DOHH2 (cell line): Measurements from ENCODE around the gene NEUROD4.

Experiments
- H3F3A ChIP-seq: fragments of 200-600 bp; sonication (generic), shearing (Covaris generic); 2 replicates; pipeline ENCODE4 v1.6.0; 2016; ENCODE audit warnings: antibody characterized with exemption, mild to moderate bottlenecking; ENCODE audit not compliant: control insufficient read depth, insufficient read depth
- H3K27ac ChIP-seq: fragments of 200-600 bp; sonication (generic); 2 replicates; pipeline ENCODE4 v1.5.1; 2014; ENCODE audit warnings: low read depth, mild to moderate bottlenecking, low read length, moderate library complexity
- H3K27me3 ChIP-seq: fragments of 200-600 bp; sonication (generic); 2 replicates; pipeline ENCODE4 v1.6.1; 2014; ENCODE audit warnings: mild to moderate bottlenecking, low read length, mixed read lengths; ENCODE audit not compliant: control insufficient read depth
- H3K36me3 ChIP-seq: fragments of 200-600 bp; sonication (generic); 2 replicates; pipeline ENCODE4 v1.6.1; 2014; ENCODE audit warnings: mild to moderate bottlenecking, low read length, moderate library complexity, mixed read lengths; ENCODE audit not compliant: control insufficient read depth
- H3K4me1 ChIP-seq: fragments of 200-600 bp; sonication (generic); 2 replicates; pipeline ENCODE4 v1.6.1; 2014; ENCODE audit warnings: mild to moderate bottlenecking, low read length, mixed read lengths; ENCODE audit not compliant: control insufficient read depth
- H3K4me2 ChIP-seq: fragments of 200-600 bp; sonication (generic); 2 replicates; pipeline ENCODE4 v1.6.0; 2014; ENCODE audit warnings: mild to moderate bottlenecking, low read length, moderate library complexity
- H3K4me3 ChIP-seq: fragments of 200-600 bp; sonication (generic); 2 replicates; pipeline ENCODE4 v1.5.1; 2014; ENCODE audit warnings: mild to moderate bottlenecking, low read length, mixed read lengths
- H3K79me2 ChIP-seq: fragments of 200-600 bp; sonication (generic); 2 replicates; pipeline ENCODE4 v1.6.1; 2014; ENCODE audit warnings: mild to moderate bottlenecking, low read length, mixed read lengths; ENCODE audit not compliant: control insufficient read depth
- H3K9me2 ChIP-seq: fragments of 200-600 bp; sonication (generic); replicated peaks from 2 replicates; pipeline ENCODE4 v1.6.1; 2014; ENCODE audit warnings: mild to moderate bottlenecking, low read length, mixed read lengths; ENCODE audit not compliant: control insufficient read depth
- H3K9me3 ChIP-seq: fragments of 200-600 bp; sonication (generic); 2 replicates; pipeline ENCODE4 v1.6.1; 2014; ENCODE audit warnings: antibody characterized with exemption, low read length, mixed read lengths; ENCODE audit not compliant: control insufficient read depth, insufficient read depth
- H4K20me1 ChIP-seq: fragments of 200-600 bp; sonication (generic); 2 replicates; pipeline ENCODE4 v1.6.0; 2014; ENCODE audit warnings: low read depth, mild to moderate bottlenecking, antibody characterized with exemption, low read length, moderate library complexity; ENCODE audit not compliant: control insufficient read depth, insufficient read depth
- EZH2phosphoT487 ChIP-seq: fragments of 200-600 bp; sonication (generic); IDR thresholded peaks from 2 replicates; pipeline ENCODE4 v1.6.1; 2017; ENCODE audit warnings: borderline replicate concordance, mild to moderate bottlenecking, antibody characterized with exemption, low read length, moderate library complexity, mixed read lengths
- TF ChIP-seq, protein P1 (sequence below): fragments of 200-600 bp; sonication (generic); IDR thresholded peaks from one replicate; pipeline ENCODE4 v1.5.1; 2014; ENCODE audit warnings: antibody characterized with exemption, mild to moderate bottlenecking, low read depth, low read length; ENCODE audit not compliant: poor library complexity, severe bottlenecking

NEUROD4 gene

DNA sequence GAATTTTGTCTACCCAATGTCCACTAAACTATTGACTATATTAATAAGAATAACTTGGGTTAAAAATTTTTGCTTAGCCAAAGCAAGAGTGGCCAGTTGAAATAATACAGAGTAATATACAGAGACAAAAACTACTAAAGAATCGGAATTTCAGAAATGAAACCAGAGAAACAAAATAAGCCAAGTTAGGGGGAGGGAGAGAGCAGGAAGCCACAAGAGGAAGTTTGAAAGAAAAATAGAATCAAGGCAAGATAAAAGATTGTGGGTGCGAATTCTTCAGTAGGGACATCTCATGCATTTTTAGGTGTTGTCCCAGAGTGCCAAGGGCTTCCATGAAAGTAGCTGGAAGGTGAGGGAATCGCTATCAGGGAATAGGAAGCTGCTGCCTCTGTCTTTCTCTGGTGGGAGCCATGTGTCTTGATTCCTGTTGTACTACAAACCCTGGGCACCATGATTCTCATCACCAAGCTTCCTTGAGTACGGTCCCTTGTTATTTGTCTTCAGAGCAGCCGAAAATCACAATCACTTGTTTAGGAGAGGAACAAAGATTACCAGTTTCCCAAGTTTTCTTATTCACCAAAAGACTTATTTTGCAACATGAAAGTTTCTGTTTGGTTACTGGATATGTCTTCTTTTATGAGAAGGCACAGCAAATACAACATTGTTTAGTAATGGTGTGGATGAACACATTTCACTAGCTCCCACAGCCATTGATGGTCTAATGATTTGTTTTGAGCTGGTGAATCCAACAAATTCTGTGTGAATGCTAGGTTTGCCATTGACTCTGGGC, 16.7 kb downstream of the NEUROD4 start:
- Histone ChIP-seq H3K9me2 (no peaks in the 10 kb centered on the region), H3F3A (no peaks in the 10 kb centered on the region), H3K4me3 (peak overlapping the region; percentile 32; the same call in 1 of the 2 replicates), H3K4me2 (peak overlapping the region; percentile 40), H3K36me3 (no peaks in the 10 kb centered on the region), H3K27me3 (peaks cover 5% of the 10 kb centered on the region; the same call in 1 of the 2 replicates), H3K79me2 (no peaks in the 10 kb centered on the region), H3K4me1 (peaks cover 13% of the 10 kb centered on the region), H3K9me3 (no peaks in the 10 kb centered on the region), H4K20me1 (no peaks in the 10 kb centered on the region), H3K27ac (no peak overlapping the region)
- TF ChIP-seq EZH2phosphoT487, result no peak
- TF ChIP-seq, protein P1, sequence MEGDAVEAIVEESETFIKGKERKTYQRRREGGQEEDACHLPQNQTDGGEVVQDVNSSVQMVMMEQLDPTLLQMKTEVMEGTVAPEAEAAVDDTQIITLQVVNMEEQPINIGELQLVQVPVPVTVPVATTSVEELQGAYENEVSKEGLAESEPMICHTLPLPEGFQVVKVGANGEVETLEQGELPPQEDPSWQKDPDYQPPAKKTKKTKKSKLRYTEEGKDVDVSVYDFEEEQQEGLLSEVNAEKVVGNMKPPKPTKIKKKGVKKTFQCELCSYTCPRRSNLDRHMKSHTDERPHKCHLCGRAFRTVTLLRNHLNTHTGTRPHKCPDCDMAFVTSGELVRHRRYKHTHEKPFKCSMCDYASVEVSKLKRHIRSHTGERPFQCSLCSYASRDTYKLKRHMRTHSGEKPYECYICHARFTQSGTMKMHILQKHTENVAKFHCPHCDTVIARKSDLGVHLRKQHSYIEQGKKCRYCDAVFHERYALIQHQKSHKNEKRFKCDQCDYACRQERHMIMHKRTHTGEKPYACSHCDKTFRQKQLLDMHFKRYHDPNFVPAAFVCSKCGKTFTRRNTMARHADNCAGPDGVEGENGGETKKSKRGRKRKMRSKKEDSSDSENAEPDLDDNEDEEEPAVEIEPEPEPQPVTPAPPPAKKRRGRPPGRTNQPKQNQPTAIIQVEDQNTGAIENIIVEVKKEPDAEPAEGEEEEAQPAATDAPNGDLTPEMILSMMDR, result no peak

DNA sequence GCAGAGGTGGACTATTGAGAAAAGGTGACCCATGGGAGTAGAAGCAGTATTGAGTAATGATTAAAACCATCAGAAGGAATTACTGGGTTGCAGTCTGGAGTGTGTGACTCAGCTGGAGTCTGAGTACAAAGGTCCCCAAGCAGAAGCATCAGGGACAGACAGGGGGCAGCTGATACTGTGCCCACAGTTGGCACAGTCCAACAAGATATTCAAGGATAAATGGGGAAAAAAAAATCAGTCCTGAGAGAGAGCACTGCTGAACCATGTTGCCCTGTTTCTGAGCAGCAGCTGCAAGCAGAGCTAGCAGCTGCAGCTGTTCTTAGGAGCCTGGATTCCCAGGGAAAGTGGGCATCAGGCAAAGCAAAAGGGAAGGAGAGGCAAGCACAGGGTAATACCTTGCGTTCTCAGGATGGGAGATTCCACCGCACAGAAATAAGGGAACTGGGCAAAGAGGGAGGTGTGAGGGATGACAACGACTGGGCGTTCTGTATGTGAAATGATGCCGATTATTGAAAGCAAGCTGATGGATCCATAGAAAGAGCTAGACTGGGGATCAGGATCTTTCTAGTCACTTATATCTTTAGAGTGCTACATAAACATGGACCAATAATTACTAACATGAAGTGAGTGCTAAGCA, 17.7 kb downstream of the NEUROD4 start:
- TF ChIP-seq, protein P1, result no peak
- TF ChIP-seq EZH2phosphoT487, result no peak
- H3K4me3 ChIP-seq, result no peak overlapping the region
- H3K9me3 ChIP-seq, result no peaks in the 10 kb centered on the region
- H3K27ac ChIP-seq, result no peak overlapping the region
- no peaks in the 10 kb centered on the region for H3K79me2 ChIP-seq
- peaks cover 13% of the 10 kb centered on the region for H3K4me1 ChIP-seq
- H3K9me2 ChIP-seq, result no peaks in the 10 kb centered on the region
- H4K20me1 ChIP-seq, result no peaks in the 10 kb centered on the region
- peaks cover 5% of the 10 kb centered on the region; the same call in 1 of the 2 replicates for H3K27me3 ChIP-seq
- H3F3A ChIP-seq, result no peaks in the 10 kb centered on the region
- no peak overlapping the region for H3K4me2 ChIP-seq
- H3K36me3 ChIP-seq, result no peaks in the 10 kb centered on the region

DNA sequence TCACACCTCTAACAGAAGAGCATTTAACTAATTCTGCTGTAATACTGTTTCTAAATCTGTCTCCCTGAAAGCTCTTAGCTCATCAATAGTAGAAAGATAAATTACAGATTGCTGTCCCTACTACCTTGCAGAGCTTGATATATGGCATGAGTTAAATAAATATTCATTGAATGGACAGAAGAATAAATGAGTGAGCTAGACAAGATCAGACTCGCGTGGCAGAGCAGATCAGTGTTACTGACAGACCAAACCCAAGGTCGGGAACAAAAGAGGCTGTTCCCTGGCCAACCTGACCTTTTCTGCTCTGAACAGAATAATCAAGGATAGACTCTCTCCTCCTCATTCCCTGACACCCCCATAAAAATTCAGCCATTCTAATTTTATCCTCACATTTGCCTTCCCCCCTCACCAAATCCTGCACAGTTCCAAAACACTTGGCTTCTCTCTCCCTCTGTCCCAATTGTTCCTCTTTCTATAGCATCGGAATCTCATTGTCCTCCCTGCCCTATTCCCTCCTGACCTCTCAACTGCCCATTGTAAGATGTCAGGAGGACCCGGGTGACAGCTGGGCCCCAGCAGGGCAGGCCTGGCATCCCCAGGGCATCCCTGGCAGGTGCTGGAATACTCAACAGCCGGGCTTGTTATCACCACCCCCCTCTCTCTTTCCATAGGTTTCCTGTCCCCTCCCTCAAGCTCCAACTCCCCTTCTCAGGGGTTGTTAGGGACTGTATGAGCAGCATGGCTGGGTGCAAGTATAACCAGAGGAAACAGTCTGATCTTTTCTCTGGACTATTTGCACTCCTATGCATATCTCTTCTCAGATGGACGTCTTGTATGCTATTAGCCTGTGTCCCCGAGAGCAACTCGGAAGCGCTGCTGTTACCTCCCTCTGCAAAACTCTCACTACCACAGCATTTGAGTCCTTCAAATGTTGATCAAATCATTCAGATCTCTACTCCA, 19.9 kb downstream of the NEUROD4 start:
- Histone ChIP-seq H3K27me3 (peaks cover 5% of the 10 kb centered on the region; the same call in 1 of the 2 replicates), H3K36me3 (no peaks in the 10 kb centered on the region), H3K4me2 (no peak overlapping the region), H3K9me3 (no peaks in the 10 kb centered on the region), H3K4me3 (no peak overlapping the region), H4K20me1 (no peaks in the 10 kb centered on the region), H3K27ac (no peak overlapping the region), H3K79me2 (no peaks in the 10 kb centered on the region), H3F3A (no peaks in the 10 kb centered on the region), H3K9me2 (no peaks in the 10 kb centered on the region), H3K4me1 (peaks cover 13% of the 10 kb centered on the region)
- TF ChIP-seq, protein P1, result no peak
- no peak for TF ChIP-seq EZH2phosphoT487
